Posterior cingulate gyrus (tissue), 11 donors: ENCODE measurements around the gene RBM20.
A peak's percentile ranks its signal among the peaks of the same experiment; 100 is the strongest.

Experiments used
- DNase-seq, 10 donors: peaks; one replicate each; pipeline versions ENCODE4 v3.0.0 to v3.0.0-alpha.2; 2020 to 2021; ENCODE audit warnings: mixed read lengths in 3 of 10
- intact Hi-C: fragments of 100-400 bp; cut with DNase I; formaldehyde crosslinking; loops from one replicate; pipeline ENCODE4 v1.15.1; 2023

RBM20 gene

DNA sequence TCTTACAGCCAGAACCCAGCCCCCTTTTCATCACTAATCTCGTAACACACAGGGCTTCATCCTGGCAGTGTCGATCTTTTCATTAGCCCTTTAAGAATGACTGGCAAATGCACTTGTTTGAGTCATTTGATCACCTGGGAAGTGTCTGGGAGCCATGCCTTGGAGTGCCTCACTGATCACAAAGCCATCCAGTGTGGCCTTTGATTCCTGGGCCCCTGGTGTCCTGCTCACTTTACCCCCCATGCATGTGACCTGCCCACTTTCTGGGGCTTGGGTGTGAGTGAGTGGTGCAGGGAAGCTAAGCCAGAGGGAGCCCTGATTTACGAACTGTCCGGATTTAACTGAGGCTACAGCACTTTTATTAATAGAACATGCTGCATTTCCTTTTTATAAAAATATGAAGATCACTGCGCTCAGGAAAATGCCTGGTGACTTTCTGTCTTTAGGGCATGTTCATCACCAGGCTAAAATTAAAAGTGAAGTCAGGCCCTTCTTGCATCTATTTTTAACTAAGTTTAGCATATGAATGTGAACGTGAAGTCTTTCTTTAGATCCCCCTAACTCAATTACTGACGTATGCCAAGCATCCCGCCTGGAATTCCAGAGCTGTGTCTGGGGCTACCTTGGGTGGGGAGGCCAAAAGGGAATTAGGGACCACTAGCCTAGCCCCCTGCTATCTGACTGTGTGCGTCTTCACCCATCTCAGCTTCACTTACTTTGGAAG is 23.6 kb downstream of the RBM20 start:
- DNase-seq = no peak
- intact Hi-C loops = no loop called here

DNA sequence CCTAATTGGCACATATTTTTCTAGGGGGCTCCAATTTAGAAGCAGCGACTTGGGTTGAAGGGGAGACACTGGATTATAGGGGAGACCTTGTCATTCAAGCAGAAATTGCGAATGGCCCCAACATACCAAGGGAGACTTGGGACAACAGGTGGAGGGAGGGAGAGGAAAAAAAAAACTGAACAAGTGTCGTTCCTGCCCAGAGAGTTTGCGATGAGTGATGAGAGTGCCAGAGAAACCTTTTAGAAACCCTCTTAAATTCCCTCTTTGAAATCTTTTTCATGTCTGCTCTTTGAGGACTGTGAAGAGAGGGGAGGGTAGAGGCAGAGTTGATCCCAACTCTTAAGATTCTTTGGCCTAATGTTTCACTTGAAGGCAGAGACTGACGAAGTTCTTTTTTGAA is 24.3 kb downstream of the RBM20 start:
- no peak for DNase-seq
- intact Hi-C loops = no loop called here

DNA sequence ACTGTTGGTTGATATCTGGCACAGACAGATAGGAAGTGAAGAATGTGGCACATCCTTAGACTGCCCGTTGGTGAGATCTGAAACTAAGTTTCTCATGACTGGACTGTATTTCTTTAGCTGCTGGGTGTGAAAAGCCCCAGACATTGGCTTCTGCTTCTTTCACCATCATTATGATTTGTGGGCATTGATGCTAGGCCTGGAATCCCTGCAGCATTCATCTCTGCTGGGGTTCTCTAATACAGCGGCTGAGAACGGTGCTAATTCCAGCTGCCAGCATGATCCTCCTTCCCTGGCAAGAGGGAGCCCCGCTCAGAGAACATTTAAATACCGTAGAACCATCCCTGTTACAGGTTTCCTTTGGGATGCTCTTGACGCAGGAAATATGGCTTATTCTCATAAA is 26.2 kb downstream of the RBM20 start:
- intact Hi-C loops = no loop called here
- no peak for DNase-seq

DNA sequence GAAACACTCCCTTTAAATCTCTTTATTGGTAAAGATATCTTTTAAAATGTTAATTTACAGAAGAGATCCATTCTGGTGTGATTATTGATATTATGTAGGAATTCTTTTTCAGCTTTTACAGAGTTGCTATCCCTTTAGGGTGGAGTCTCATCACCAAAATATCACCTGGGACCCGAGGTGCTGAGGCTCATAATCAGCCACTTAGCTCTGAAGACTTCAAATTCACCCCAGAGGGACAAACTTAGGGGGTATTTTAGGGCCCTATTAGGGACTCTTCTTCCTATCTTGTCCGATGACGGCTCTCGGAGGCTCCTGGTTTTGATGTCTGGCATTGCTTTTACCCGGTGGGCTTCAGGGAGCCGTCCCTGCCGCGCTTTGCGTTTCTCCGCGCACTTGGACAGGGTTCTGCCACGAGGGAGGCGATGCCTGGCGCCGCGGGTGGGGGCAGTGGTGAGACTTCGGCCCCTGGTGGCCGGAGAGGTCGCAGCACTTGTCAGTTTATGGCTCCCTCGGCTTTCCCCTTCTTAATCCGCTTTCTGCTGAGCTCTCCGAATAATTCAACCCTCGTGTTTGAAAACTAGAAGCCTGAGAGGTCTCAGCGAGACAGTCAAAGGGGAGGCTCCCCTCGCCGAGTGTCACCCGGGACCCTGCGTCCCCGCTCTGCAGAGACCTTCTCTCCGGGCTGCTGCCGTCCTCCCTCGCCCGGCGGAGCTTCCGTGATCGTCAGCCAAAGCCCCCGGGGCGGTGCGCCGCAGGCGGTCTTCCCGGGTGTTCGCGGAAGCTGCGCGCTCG is 27.8 kb downstream of the RBM20 start:
- DNase-seq = peak; percentile 26 to 93 (median 60)
- intact Hi-C loops = no loop called here

DNA sequence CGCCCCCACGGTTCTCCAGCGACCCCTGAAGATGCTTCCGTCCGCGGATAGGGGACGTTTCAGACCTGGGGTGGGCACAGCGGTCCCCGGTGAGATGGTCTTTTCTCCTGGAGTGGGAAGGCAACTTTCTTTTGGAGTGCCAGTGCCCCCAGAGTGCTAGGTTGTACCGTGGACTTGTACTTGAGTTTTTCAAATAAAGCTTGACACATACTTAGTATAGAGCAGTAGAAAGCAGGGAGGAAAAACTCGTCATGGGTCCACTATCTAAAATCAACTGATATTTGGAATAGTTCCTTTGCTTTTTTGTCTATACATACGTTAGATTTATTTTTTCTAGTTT is 28.4 kb downstream of the RBM20 start:
- intact Hi-C loops = no loop called here
- no peak for DNase-seq

DNA sequence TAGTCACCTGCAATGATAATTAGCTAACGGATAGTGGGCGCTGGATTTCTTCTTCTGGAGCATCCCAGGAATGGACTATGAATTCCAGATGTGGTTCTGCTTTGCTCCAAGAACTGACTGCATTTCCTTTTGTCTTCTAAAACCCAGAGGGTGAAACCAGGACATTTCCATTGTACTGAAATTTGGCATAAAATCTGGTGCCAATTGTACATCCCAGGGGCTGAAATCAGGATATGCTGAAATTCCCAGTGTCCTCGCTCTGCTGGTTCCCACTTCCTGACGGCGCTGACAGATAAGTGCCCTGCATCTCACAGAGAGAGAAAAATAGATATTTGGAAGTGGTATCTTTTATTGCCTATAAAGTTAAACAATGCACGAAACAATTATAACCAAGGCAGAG is 31.9 kb downstream of the RBM20 start:
- DNase-seq = no peak
- intact Hi-C loops = no loop called here

DNA sequence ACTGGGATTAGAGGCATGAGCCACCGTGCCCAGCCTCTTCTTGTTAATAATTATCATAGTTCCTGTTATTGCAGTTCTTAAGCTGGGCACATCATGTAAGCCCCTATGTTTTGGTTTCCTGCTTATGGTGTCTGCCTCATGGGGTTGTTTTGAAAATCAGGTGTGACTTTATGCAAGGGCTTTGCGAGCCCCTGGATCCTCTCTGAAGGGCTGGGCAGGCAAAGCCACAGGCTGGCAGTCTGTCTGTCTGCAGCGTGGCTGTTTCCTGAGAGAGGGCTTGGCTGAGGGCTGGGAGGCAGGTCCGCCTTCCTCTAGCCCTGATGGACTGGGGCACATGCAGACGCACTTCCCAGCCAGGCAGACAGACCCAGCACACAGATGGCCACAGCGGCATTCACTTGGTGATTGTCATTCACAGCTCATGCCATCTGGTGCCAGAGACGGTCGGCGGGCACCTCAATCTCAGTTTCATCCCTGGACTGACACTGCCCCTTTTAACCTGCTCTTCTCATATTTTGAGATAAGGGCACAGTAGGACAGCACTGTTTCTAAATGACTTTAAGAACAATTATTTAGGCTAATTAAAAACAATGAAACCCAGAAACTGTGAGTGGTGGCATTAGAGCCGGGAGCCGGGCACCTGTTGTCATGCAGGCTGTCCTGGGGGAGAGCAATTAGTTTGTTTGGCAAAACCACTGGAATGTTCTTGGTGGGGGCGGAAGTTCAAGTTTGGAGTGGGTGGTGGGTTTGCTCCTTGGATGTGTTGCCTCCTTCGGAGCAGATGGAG is 35.5 kb downstream of the RBM20 start:
- intact Hi-C loops = loop anchor here (2.0 kb wide), 1 partner anchor 69 kb away; no protein-coding TSS in a partner anchor

DNA sequence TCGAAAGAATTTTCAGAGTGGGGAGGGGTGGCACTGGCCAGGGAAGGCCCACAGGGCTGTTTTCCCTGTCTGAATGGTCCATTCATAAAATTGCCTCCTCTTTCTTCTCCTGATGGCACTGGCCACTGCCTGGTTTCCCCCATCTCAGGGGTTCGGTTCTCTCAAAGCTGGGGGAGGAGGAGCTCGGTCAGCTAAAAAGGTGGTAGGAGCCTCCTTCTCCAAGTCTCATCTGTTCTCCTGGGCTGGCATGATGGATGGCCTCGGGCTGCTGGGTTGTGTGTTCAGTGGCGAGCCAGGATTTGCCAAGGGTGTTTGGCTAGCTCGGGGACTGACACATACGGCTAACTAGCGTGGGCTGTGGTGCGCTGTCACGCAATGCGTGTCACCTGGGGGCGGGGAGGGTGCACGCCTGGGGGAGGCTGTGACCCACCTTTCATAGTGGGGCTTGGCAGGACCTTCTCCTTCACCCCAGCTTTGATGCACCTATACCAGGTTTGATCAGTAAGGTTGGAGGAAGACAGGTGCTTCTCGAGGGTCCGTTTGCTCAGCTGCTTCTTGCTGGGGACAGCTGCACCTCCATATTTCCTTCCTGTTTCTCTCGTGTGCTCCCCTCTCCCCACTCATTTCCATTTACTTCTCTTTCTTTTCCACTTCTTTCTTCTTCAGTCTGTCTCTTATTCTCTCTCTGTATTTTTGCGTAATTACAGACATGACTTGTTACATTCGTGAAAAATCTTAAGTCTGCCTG is 36.3 kb downstream of the RBM20 start:
- intact Hi-C loops = loop anchor here (2.0 kb wide), 1 partner anchor 70 kb away; no protein-coding TSS in a partner anchor
- DNase-seq = no peak

More for the DNA sequence above, 35.5 kb downstream of the RBM20 start:
- DNase-seq = peak in 1 of 10 donors; percentile 73

DNA sequence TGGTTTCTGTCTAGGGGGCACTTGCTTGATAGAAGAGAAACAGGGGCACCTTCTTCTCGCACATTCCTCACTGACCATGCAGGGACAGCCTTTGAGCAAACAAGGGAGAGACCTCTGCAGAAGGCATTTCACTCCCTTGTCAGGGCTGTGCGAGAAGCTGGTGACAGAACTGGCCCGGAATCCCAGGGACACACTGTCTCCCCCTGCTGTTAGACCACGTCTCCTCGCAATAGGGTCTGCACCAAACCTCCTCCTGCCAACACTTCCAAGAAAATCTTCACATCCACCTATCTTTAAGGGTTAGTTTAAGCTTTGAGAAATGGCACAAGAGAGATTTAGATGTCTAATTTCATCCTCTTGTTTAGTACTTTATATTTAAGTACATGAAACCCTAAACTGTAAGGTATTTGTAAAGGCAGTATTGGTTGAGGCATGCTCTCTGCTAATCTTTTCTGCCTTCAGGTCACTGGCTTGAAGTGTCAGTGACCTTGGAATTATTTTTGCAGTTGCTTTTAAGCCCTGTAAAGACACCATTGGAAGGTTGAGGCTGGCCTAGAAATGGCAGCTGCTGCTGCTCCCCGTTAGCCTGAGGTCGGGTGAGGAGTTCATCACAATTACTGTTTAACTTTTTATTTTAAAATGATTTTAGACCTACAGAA is 37.0 kb downstream of the RBM20 start:
- DNase-seq = peak in 5 of 10 donors; percentile 13 to 80 (median 29)
- intact Hi-C loops = loop anchor here (2.0 kb wide), 1 partner anchor 70 kb away; no protein-coding TSS in a partner anchor

DNA sequence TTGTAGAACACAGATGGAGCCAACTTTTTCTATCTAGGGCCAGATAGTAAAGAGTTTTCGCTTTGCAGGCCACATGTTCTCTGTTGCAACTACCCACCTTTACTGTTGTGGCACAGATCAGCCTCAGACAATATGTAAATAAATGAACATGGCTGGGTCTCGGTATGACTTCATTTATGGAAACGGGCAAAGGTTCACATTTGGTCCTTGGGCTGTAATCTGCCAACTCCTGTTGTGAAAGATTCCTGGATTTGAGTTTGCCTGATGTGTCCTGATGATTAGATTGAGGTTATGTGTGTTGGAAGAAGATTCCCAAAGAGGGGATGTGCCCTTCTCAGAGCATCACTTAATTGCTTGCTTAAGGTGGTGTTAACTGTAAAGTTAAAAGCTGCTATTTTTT is 38.2 kb downstream of the RBM20 start:
- no peak for DNase-seq
- intact Hi-C loops = no loop called here

DNA sequence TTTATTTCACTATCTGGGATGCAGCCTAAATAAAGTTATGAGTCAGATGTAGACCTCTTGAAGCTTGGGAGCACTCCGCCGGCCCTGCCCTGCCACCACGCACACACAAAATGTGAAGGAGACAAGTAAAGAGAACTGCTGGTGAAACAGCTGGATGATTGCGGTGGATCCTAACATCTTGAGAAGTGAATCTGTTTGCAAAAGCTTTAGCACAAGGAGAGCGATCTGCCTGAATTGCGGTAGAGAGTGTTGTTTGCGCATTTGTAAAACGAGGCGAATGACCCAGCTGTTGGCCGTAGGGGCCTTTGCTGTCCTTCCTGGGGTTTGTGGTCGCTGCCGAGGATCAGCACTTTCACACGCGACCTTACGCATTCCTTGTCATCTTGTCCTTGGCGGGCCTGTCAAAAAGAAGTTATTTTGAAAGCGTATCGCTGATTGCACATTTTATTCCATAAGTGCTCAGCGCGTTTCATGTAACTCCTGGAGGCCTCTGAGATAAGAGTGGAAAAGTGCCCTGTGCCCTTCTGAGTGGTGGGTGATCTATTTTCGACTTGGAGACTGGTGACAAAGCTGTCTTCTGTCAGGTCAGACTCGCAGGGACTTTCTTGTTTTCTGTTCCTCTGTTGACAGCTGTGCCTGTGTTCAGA is 40.8 kb downstream of the RBM20 start:
- intact Hi-C loops = no loop called here
- DNase-seq = no peak

DNA sequence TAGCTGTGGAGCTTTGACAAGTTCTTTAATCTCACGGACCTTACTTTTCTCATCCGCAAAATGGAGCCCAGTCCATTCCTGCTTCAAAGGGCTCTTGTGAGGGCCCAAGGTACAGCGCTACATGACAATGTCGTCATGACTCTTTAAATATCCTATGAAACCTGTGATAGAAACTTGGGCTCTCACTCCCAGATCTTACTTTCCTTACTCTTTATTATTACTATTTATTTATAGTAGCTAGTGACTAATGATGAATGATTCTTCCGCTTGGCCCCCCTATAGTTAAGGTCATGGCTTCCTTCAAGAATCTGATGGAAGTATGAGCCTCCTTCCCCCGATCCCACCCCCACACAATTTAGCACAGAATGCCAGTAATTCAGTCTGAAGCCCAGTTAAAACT is 41.9 kb downstream of the RBM20 start:
- intact Hi-C loops = no loop called here
- no peak for DNase-seq

DNA sequence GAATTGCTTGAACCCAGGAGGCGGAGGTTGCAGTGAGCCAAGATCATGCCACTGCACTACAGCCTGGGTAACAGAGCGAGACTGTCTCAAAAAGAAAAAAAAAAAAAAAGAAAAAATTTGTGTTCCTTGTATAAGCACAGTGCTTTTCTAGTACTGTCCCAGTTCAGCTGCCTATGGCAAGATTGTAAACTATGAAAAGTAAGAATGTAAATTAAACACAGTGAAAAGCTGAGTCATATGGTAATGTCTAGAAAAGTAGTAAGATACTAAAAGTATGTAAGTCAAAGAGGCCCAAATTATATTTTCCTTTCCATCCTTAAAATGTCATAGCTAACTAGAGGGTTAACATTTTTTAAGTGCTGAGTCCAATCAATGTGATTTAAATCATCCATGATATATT is 42.8 kb downstream of the RBM20 start:
- no peak for DNase-seq
- intact Hi-C loops = no loop called here

DNA sequence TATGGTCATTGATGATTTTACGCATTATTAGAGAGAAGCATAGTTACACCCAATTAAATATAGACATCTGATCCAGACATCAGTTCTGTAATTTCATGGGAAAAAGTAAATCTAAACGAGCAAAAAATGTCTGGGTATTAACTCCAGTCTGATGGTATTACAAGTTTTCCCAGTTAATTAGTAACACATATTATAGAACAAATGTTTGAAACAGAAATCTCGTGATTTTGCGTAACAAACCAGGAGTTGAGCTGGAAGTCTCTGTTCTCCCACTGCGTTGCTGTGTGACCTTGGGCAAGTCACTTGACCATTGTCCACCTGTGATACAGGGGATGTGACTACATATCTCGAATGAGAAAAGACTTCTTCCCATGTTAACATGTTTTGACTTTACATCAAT is 43.3 kb downstream of the RBM20 start:
- intact Hi-C loops = no loop called here
- DNase-seq = no peak

DNA sequence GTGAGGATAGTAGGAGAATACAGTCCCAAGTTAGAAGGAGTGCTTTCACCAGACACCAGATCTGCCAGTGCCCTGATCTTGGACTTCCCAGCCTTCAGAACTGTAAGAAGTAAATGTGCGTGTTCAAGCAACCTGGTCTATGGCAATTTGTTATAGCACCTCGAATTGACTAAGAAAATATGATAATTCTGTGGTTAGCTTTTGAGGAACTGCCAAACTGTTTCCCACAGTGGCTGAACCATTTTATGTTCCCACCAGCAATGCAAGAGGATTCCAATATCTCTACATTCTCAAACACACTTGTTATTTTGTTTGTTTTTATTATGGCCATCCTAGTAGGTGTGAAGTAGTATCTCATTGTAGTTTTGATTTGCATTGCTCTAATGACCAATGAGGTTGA is 47.0 kb downstream of the RBM20 start:
- intact Hi-C loops = no loop called here
- DNase-seq = no peak

DNA sequence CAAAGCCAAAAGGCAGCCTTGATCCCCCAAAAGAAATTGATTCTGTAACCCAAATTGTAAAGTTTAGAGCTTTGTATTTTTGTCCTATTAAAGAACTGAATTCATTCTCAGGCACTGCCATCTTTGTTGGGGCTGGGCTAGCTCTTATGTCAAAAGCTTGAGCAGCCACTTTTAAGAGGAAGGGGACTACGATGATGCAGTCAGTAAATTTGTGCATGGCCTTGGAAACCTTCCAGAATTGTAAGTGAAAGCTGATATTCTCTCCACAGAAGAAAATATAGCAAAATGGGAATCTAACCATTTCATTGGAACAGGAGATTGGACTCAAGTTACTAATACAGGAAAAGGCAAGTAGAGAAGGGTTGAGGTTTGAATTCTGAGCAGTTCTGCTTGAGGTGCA is 50.1 kb downstream of the RBM20 start:
- intact Hi-C loops = no loop called here
- DNase-seq = no peak

DNA sequence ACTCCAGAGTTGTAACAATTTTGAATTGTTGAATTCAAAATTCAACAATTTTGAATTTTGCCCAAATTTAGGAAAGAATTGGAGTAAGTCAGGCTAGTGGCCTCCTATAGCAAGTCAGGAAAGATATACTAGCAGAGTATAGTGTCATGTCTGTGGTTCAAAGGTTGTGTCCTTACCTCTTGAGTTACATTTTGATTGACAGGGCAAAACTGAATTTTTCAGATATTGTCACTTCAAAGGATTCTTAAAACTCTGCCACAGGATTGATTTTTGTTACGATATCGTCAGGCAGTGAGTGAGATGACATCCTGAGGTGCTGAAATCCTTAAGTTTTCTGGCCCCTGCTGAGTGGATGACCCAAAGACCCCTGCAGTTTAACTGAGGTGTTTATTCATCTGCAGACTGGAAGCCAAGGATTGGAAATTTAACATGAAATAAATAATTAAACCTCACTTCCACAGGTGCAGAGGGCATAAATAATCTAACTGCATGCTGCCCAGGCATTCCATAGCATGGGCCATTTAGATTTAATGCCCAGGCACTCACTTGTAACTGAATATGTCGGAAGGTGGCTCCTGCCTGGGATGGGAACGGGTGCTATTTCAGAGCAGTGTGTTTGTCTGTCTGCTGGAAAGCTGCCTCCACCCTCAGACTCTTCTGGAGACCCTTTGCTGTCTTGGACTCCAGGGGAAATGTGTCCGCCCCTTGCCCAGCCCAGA is 50.8 kb downstream of the RBM20 start:
- intact Hi-C loops = no loop called here
- DNase-seq = no peak

DNA sequence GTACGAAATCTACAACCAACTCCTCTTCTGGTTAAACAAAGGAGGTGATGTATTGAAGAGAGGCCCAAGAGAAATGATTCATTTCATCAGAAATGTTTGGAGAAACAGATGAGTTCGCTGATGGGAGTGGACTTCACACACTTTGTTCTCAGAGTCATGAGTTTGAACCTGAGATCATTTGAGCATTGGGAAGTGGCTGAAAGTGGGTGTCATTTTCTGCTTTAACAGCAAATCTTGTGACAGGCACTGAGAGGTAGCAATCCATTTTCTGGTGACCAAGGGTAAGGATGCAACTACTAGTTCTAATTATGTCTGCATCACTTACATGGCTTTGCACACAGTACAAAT is 51.4 kb downstream of the RBM20 start:
- no peak for DNase-seq
- intact Hi-C loops = no loop called here

DNA sequence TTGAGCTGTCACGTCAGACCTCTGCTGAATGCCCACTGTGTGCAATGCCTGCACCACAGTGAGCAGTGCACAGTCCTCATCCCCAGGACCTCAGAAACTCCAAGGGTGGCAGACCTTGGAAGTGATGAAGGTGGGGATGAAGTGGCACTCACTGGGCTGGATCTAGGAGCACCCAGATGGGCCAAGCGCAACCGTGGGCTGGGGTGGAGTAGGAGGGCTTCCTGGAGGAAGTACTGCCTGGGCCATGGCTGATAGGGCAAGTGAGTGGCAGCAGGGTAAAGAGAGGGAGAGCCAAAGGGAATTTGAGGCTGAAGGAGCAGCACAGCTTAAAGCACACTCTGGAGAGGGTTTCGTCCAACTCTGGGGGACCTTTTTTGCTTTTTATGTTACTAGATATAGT is 52.3 kb downstream of the RBM20 start:
- no peak for DNase-seq
- intact Hi-C loops = no loop called here
